Measurements from ENCODE around the gene CTSS.

Gene CTSS

DNA sequence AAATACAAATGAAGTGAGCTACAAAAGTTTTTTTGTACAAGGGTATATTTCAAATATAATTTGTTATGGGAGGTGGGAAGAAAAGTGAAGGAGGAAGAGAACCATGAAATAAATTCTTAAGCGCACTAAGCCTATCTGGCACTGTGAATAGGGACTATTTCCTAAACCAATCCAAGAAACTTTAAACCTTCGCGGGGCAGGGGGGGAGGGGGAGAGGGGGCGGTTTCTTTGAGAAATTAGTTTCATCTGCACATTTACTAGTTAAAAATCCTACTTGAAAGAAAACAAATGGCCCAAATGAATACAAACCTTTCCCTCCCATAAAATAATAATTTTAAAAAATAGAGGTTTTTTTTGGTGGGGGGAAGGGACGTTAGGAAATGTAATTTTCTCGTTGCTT lies 69.0 kb downstream of the CTSS start:
- DNase-seq: no peak

DNA sequence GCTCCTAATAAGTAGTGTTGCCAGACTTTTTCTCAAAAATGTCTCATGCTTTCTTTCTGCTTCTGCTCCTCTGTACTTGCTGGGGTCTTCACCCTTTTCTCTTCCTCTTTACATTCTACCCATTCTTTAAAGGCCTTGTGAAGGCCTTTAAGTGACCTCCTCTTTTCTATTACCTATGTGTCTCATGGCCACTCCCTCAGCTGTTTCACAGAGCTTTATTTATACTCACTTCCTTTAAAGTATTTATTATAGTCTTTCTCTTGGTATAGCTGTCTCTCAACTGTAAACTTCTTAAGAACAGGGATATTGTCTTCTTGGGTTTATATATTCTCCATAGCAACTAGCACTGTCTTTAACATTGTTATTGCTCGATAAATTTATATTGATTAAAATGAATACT lies 69.4 kb downstream of the CTSS start:
- DNase-seq: no peak

DNA sequence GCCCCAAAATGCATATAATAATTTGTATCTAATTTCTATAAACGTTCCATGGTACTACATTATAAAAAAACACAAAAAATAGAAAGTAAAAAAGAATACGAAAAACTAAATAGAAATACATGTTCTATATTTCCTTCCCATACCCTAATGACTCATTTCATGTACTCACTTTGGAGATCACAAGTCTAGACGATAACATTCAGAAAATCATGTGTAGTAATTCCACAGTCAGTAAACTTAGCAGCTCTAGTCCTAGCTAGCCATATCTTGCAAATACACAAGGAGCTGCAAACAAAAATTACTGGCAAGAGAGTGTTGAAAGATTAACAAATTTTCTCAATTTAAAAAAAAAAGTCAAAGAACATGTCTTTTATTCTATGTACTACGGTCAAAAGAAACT lies 70.0 kb downstream of the CTSS start:
- DNase-seq: no peak

DNA sequence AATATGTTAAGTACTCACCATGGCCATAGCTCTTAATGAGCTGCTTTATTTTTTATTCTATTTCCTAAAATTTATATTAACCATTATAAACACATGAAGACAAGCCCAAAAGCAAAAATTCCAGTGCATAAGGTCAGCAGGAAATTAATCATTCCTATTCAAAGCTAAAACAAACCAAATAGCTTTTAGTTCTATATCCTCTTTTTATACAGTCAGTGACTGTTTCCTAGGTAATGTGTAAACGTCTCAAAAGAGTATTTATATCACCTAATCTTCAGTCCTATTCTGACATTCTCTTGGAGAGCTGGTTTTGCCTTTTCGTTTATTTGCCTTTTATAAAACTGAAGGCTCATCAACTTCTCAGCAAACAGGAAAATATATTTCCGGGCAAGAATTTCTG lies 72.9 kb downstream of the CTSS start:
- no peak for DNase-seq

DNA sequence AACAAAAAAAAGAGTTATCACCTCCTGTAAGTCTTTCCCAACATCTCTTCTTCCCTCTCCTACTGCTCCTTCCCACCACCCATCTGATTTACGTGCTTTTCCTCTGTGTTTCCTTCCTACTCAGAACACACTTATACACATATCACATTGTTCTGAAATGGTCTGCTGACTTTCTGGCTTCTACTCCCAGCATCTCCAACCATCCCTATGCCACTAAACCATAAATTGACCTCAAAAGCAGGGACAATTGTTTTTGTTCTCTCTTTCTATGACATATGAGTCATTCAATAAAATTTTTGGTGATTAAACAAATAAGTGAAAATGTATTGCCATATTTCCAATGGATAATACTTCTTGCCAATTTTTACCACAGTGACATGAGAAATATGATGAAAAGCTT lies 76.8 kb downstream of the CTSS start:
- no peak for DNase-seq

DNA sequence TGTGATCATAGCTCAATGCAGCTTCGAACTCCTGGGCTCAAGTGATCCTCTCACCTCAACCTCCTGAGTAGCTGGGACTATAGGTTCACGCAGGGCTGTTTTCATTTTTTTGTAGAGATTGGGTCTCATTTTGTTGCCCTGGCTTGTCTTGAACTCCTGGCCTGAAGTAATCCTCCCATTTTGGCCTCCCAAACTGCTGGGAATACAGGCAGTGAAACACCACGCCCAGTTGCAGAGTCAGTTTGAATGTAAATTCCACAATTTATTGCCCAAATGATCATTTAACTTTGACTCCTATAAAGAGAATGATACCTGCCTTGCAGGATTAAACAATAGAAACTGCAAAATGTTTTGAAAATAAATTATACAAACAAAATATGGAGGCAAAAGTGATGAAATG lies 79.3 kb downstream of the CTSS start:
- DNase-seq: no peak

DNA sequence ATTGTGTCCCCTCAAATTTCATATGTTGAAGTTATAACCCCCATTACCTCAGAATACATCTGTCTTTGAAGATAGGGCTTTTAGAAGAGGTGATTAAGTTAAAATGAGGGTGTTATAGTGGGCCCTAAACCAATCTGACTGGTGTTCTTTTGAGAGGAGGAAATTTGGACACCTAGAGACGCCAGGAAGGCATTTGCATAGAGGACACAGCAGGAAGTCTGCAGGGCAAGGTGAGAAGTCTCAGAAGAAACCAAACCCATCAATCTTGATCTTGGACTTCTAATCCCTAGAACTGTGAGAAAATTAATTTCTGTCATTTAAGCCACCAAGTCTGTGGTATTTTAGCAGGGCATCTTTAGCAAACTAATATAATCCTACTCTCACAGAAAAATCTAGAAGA lies 81.7 kb downstream of the CTSS start:
- DNase-seq: no peak

All from NCI-H2029 treated with DMSO at 0.1 percent for 48 hours (cell line).